GM23338 (cell line): ENCODE data around the gene TP73.

Experiments
- CTCF ChIP-seq, 2 experiments: fragments of 200-600 bp in 1 of 2; sonication (generic) in 1 of 2; conservative IDR thresholded peaks; 2 replicates each; pipeline versions ENCODE4 v1.5.1 to v1.6.1; 2016 to 2017; ENCODE audit warnings: antibody characterized with exemption in 2 of 2, low read depth in 2 of 2, mild to moderate bottlenecking in 2 of 2, moderate library complexity in 1 of 2
- EZH2 ChIP-seq: fragments of 200-600 bp; sonication (generic); IDR thresholded peaks from one replicate; pipeline ENCODE4 v1.8.0; 2017; ENCODE audit warnings: antibody characterized with exemption, mild to moderate bottlenecking, low read depth; ENCODE audit not compliant: unreplicated experiment
- POLR2AphosphoS5 ChIP-seq: IDR thresholded peaks from 2 replicates; pipeline ENCODE4 v1.6.1; 2016; ENCODE audit warnings: antibody characterized with exemption, low read depth
- REST ChIP-seq: IDR thresholded peaks from one replicate; pipeline ENCODE4 v1.6.1; 2018; ENCODE audit warnings: antibody characterized with exemption; ENCODE audit not compliant: unreplicated experiment

- no peak for TF ChIP-seq CTCF (conservative IDR thresholded peaks at IDR 0.05; ENCODE audit: low read depth in 2 of 2)
- TF ChIP-seq POLR2AphosphoS5 = no peak
- no peak for TF ChIP-seq REST
- TF ChIP-seq EZH2 = no peak
These were observed 82.3 kb downstream of the TP73 start for GRCh38 chr1:3734602-3735001.
